Activated CD4-positive, CD25-positive, alpha-beta regulatory T cell (primary cell): Measurements from ENCODE around the gene DROSHA.
"Not testable (repeated sequence)": the region's sequence is repeated elsewhere in the genome, so short reads cannot be mapped to it uniquely, and the experiment has no call there.

Experiments
- DNase-seq, 4 experiments: peaks; one replicate each; lab custom pipeline; 2025; lab: John Stamatoyannopoulos, UW

The DROSHA gene, protein sequence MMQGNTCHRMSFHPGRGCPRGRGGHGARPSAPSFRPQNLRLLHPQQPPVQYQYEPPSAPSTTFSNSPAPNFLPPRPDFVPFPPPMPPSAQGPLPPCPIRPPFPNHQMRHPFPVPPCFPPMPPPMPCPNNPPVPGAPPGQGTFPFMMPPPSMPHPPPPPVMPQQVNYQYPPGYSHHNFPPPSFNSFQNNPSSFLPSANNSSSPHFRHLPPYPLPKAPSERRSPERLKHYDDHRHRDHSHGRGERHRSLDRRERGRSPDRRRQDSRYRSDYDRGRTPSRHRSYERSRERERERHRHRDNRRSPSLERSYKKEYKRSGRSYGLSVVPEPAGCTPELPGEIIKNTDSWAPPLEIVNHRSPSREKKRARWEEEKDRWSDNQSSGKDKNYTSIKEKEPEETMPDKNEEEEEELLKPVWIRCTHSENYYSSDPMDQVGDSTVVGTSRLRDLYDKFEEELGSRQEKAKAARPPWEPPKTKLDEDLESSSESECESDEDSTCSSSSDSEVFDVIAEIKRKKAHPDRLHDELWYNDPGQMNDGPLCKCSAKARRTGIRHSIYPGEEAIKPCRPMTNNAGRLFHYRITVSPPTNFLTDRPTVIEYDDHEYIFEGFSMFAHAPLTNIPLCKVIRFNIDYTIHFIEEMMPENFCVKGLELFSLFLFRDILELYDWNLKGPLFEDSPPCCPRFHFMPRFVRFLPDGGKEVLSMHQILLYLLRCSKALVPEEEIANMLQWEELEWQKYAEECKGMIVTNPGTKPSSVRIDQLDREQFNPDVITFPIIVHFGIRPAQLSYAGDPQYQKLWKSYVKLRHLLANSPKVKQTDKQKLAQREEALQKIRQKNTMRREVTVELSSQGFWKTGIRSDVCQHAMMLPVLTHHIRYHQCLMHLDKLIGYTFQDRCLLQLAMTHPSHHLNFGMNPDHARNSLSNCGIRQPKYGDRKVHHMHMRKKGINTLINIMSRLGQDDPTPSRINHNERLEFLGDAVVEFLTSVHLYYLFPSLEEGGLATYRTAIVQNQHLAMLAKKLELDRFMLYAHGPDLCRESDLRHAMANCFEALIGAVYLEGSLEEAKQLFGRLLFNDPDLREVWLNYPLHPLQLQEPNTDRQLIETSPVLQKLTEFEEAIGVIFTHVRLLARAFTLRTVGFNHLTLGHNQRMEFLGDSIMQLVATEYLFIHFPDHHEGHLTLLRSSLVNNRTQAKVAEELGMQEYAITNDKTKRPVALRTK (N-terminal part only)

DNA sequence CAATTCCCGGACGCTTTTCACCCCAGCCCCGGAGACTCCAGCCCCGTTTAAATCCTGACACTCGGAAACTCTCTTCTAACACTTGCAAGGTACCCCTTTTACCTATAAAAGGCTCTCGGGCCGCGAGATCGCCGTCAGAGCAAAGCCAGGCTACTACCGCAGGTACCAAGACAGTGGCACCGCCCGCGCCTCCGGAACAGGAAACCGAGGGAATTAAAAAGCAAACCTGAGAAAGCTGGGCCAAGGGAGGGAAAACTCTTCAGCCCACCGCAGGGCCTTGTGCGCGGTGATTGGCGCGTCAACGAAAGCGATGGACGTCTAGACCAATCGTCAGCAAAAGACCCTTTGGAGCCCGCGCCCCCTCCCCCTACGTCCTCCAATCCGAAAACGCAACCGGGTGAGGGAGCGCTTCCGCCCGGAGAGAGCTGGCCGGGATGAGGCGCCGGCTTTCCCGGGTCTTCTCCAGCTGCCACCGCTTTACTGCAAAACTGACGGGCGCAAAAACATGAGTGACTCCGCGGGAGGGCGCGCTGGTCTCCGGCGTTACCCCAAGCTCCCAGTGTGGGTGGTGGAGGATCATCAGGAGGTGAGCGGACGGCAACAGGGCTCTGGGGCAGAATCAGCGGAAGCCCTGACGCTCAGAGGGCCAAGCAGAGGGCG lies at the start of gene DROSHA, which contains the start of gene C5orf22:
TSS of gene DROSHA (minus strand) at position 206 of the 660 bp plus-strand sequence. CDS start 3,034 bp downstream, outside the sequence.
TSS of gene C5orf22 (plus strand) at position 414 of the 660 bp plus-strand sequence. CDS start at position 506, 92 bp downstream.
- peak; percentile 71 to 82 (median 80) for DNase-seq

GRCh38 chr5:31579558-31579957 lies 47.7 kb upstream of the DROSHA start:
- no peak for DNase-seq

- no peak for DNase-seq
These were observed 45.5 kb upstream of the DROSHA start for GRCh38 chr5:31577438-31577837.

GRCh38 chr5:31574772-31575171 lies 42.9 kb upstream of the DROSHA start:
- DNase-seq: no peak

- no peak for DNase-seq
These were observed 41.7 kb upstream of the DROSHA start for GRCh38 chr5:31573494-31574142.

DNA sequence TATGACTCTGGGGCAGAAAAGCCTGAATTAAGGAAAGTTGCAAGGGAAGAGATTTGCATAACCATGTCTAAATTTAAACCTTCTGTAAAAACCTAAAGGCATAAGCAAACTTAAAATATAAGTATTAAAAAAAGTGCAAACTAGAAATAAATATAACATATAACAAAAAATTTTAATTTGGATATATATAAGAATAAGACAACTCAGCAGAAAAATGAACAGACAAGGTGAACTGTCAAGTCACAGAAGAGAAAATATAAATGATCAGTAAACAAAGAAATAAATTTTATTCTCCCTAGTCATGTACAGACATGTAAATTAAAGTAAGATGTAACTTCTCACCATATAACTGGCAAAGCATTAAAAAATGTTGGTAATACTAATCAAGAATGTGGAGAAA lies 37.2 kb upstream of the DROSHA start:
- no peak for DNase-seq

GRCh38 chr5:31568302-31568835 lies 36.5 kb upstream of the DROSHA start:
- no peak for DNase-seq

DNA sequence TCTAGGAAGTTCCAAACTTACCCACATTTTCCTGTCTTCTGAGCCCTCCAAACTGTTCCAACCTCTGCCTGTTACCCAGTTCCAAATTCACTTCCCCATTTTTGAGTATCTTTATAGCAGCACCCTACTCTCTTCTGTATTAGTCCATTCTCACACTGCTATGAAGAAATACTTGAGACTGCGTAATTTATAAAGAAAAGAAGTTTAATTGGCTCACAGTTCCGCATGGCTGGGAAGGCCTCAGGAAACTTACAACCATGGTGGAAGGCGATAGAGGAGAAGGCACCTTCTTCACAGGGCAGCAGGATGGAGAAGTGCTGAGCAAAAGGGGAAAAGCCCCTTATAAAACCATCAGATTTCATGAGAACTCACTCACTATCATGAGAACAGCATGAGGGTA lies 34.5 kb upstream of the DROSHA start:
- DNase-seq: not testable (repeated sequence)

DNA sequence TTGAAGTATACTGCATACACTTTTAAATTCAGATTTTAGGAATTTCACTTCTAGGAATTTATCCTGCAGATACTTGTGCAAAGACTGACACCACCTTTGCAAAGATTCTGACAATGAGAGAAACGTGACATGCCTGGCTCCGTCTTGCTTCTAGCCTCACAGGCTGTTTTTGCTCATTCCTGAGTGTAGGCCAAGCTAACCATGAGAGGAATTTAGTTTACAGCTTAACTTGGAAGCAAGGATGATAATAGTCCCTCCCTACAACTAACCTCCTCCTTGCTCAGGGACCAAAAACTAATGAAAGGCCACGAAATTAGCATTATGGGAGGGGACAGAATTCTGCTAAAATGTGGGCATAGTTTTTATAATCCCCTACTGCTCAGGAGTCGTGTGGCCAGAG lies 31.3 kb upstream of the DROSHA start:
- no peak for DNase-seq

- no peak for DNase-seq
These were observed 30.1 kb upstream of the DROSHA start for GRCh38 chr5:31561946-31562345.

- no peak for DNase-seq
These were observed 28.0 kb upstream of the DROSHA start for GRCh38 chr5:31559942-31560341.

- DNase-seq: no peak
These were observed 24.6 kb upstream of the DROSHA start for GRCh38 chr5:31556461-31556860.

DNA sequence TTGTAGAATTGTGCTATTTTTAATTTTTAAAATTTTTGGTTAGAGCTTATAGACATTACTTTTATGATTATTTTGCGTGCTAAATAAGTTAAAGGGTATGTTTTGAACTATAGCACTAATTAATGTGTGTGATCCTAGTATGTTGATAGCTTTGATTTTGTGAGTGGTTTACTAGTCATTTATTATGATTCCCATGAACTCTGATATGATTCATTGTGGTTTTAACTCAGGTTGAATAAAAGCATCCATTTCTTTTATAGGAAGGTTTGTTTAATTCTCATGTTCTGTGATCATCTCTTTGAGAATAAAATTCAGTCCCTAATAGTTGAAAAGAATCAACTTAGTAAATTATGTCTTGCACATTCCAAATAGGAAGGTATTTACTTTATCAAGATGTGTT lies 22.7 kb upstream of the DROSHA start:
- no peak for DNase-seq

GRCh38 chr5:31553863-31554262 lies 22.0 kb upstream of the DROSHA start:
- no peak for DNase-seq

DNA sequence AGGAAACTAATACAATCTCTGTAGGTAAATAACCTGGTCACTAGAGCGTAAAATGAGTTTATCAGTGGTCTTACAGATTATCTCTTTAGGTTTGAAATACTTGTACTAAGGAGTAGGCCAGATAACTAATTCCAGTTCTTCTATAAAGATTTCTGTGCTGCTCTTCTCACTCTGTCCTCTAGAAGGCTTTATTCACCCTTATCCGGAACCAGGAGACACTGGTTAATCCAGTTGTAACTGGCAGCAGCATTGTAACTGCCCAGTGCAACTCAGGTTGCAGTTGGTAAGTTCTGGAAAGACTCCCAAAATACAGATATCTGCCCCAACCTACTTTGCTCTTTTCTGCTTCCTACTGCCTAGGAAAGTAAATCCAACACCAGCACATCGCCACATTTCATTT lies 20.0 kb upstream of the DROSHA start:
- no peak for DNase-seq

DNA sequence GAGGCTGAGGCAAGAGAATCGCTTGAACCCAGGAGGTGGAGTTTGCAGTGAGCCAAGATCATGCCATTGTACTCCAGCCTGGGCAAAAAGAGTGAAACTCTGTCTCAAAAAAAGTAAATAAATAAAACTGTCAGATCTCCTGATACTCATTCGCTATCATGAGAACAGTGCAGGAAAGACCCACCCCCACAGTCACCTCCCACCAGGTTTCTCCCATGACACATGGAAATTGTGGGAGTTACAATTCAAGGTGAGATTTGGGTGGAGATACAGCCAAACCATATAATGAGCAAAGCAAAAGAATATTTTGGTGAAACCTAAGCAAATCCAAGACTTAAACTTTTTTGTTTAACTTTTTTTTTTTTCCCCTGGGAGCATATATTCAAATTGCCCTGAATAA lies 17.2 kb upstream of the DROSHA start:
- not testable (repeated sequence) for DNase-seq

DNA sequence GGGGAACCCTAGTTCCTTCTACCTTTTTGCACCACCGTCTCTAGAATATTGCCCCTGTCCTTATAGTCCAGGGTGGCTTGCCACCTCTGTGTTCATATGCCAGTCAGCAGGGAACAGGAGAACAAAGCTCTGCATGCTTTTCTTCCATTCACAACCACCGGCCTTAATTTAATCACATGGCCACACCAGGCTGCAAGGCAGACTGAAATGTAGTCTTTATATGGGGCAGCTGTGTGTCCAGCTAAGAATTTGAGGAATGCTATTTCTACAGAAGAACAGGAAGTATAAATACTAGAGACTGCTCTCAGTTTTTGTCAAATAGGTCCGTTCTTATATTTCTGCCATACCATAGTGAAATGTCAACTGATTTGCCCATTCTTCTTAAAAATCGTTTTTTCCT lies 6.0 kb upstream of the DROSHA start:
- no peak for DNase-seq

GRCh38 chr5:31537349-31537748 lies 5.5 kb upstream of the DROSHA start:
- DNase-seq: no peak

DNA sequence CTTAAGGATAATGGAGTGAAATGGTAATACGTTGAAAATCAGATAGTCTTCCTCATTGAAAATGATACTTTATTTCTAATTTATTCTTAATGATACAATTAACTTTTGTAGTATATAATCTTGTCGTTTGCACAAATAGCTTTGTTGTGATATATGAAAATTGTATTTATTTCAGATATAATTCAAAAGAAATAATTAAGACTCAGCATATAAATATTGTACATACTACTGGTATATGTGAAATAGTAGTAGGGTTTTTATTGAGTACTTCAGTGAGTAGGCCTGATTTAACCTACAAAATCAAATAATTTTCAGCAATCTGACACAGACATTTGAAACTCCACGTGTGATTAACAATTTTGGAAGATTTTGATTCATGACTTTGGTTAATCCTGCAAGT lies 5.0 kb upstream of the DROSHA start:
- no peak for DNase-seq

DNA sequence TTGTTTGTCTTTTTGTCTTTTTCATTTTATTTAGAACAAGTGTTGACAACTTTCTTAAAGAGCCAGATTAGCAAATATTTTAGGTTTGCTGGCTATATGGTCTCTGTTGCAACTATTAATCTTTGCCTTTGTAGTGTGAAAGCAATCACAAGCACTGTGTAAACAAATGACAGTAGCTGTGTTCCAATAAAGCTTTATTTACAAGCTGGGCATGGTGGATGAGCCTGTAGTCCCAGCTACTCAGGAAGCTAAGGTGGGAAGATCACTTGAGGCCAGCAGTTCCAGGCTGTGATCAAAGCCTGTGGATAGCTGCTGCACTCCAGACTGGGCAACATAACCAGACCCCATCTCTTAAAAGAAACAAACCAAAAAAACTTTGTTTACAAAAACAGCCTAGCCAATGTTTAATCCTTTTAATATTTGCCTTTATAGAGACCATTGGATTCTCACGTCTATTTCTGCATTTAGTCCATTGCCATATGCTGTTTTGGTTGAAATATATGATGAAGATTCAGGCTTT lies 2.7 kb upstream of the DROSHA start:
- no peak for DNase-seq

GRCh38 chr5:31531543-31531887 lies 378 bp downstream of the DROSHA start:
- DNase-seq: peak in 1 of 4 experiments; percentile 3
